Measurements from ENCODE around the gene TEX14. TPM values are rescaled to one million over a fixed set of nuclear protein-coding genes. Genes with fewer than 3 reads are reported as not detected.

The TEX14 gene
- total and polyA plus RNA-seq, 10 of the 15 experiments (the other 5 are each of a cell fraction or from before 2014, with no cell fraction given), result 0.15 to 1.3 (median 0.66) TPM

DNA sequence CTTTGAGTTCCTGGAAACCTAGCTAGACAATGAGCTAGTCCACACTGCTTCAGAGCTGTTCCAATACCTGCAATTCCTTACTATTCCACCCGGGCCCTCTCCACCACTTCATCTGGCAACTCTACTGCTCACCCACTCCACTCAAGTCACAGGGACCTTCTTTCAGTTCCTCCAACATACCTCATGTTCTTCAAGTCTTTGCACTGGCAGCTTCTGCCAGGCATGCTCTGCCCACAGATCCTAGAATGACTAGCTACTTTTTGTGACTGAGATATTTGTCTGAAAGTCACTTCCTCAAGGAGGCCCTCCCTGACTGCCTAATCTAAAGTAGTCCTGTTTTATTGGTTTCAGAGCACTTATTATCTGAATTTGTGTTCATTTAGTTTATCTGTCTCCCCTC lies 86.4 kb downstream of the TEX14 start:
- WGBS (ENCODE audit: insufficient coverage, insufficient replicate concordance, low lambda C conversion rate, missing lambda C conversion rate), result 0% methylated on average over 1 of the region's 1 CpG
- Histone ChIP-seq H3K79me2 (ENCODE audit: control insufficient read depth, insufficient read depth, low read length) (no peaks in the 10 kb centered on the region), H3K9ac (ENCODE audit: control insufficient read depth, insufficient read depth, low read length) (no peak overlapping the region), H3K27ac (ENCODE audit: control insufficient read depth, insufficient read depth) (no peak overlapping the region), H4K20me1 (ENCODE audit: control insufficient read depth, insufficient read depth) (no peaks in the 10 kb centered on the region), H3K9me3 (replicated peaks; ENCODE audit: control insufficient read depth, insufficient read depth, low read length) (no peaks in the 10 kb centered on the region), H3K36me3 (ENCODE audit: control insufficient read depth in 2 of 2, insufficient read depth in 2 of 2, low read length in 1 of 2) (no peaks in the 10 kb centered on the region), H3K4me1 (ENCODE audit: control insufficient read depth, insufficient read depth, low read length) (peaks cover 7% of the 10 kb centered on the region; the same call in 1 of the 2 replicates), H3K4me2 (ENCODE audit: control insufficient read depth, insufficient read depth) (no peak overlapping the region), H3K4me3 (no peak overlapping the region), H2AFZ (ENCODE audit: control insufficient read depth, low read depth, low read length) (no peak overlapping the region), H3K27me3 (replicated peaks in 1 of 2; ENCODE audit: control insufficient read depth in 2 of 2, insufficient read depth in 2 of 2, low read length in 1 of 2) (no peaks in the 10 kb centered on the region)
- BruUV-seq (replicated peaks), result no TSS peak
- ATAC-seq (peak; percentile 91), DNase-seq (ENCODE audit: low read depth, low spot score) (no peak), FAIRE-seq (no peak)
- ChIA-PET RAD21 (ENCODE audit: unreplicated experiment) (interaction anchor here (0.7 to 1.4 kb wide), 4 partner anchors 10 to 25 kb away, joined by 3 to 9 read pairs (median 4); no protein-coding TSS in a partner anchor), SMC1A (ENCODE audit: uncharacterized antibody, unreplicated experiment) (interaction anchor here (0.7 to 1.6 kb wide), 14 partner anchors 8 to 66 kb away, joined by 3 to 8 read pairs (median 4); no protein-coding TSS in a partner anchor), CTCF (interaction anchor here (0.7 to 2.2 kb wide), 12 partner anchors 9 to 348 kb away, joined by 3 to 12 read pairs (median 4); no protein-coding TSS in a partner anchor), POLR2A (interaction anchor here (0.6 to 1.3 kb wide), 6 partner anchors 10 to 761 kb away, joined by 3 to 6 read pairs (median 3); no protein-coding TSS in a partner anchor)
- intact Hi-C loops (cut with micrococcal nuclease; ENCODE audit: unreplicated experiment), result no loop called here
- in situ Hi-C loops (cut with MboI), result no loop called here
- TF ChIP-seq ASH2L (IDR thresholded peaks at IDR 0.05; ENCODE audit: borderline replicate concordance, low read depth) (no peak), YY1 (IDR thresholded peaks at IDR 0.05; ENCODE audit: low read depth, low read length) (no peak), JUNB (IDR thresholded peaks at IDR 0.05) (peak; percentile 24; the same call in 1 of the 2 replicates), IRF4 (IDR thresholded peaks at IDR 0.05; ENCODE audit: low read depth, low read length) (peak; percentile 43; the same call in 1 of the 2 replicates), SPI1 (IDR thresholded peaks at IDR 0.05; ENCODE audit: borderline replicate concordance, insufficient read depth, low read depth, low read length) (peak; percentile 63; the same call in 1 of the 2 replicates), EED (IDR thresholded peaks at IDR 0.05; ENCODE audit: low read depth) (0 out of 2 replicates have a peak, but pooled peaks have one; percentile 21), SMARCA5 (IDR thresholded peaks at IDR 0.05) (0 out of 2 replicates have a peak, but pooled peaks have one; percentile 51), SIN3A (IDR thresholded peaks at IDR 0.05; ENCODE audit: low read depth, low read length) (no peak), RUNX3 (IDR thresholded peaks at IDR 0.05; ENCODE audit: low read length) (0 out of 2 replicates have a peak, but pooled peaks have one; percentile 31), NFXL1 (IDR thresholded peaks at IDR 0.05; ENCODE audit: borderline replicate concordance) (no peak)
- TF ChIP-seq, protein P1, sequence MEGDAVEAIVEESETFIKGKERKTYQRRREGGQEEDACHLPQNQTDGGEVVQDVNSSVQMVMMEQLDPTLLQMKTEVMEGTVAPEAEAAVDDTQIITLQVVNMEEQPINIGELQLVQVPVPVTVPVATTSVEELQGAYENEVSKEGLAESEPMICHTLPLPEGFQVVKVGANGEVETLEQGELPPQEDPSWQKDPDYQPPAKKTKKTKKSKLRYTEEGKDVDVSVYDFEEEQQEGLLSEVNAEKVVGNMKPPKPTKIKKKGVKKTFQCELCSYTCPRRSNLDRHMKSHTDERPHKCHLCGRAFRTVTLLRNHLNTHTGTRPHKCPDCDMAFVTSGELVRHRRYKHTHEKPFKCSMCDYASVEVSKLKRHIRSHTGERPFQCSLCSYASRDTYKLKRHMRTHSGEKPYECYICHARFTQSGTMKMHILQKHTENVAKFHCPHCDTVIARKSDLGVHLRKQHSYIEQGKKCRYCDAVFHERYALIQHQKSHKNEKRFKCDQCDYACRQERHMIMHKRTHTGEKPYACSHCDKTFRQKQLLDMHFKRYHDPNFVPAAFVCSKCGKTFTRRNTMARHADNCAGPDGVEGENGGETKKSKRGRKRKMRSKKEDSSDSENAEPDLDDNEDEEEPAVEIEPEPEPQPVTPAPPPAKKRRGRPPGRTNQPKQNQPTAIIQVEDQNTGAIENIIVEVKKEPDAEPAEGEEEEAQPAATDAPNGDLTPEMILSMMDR (IDR thresholded peaks at IDR 0.05 in 2 of 3, conservative IDR thresholded peaks at IDR 0.05 in 1 of 3; ENCODE audit: control insufficient read depth in 2 of 3, extremely low read depth in 1 of 3, insufficient read depth in 1 of 3, low read depth in 3 of 3, low read length in 3 of 3), result 0 out of 6 replicates have a peak, but pooled peaks of 1 of the 3 experiments have one; percentile 11

Measured in GM12878 (cell line).